Measurements from ENCODE around the gene EDIL3. TPM values are rescaled to one million over a fixed set of nuclear protein-coding genes. Genes with fewer than 3 reads are reported as not detected.

The EDIL3 gene
- total RNA-seq, 6 donors from 2014 or later: 14.7 to 40.1 (median 17.7) TPM

- 70 to 80% methylated on average over 1 of the region's 1 CpG for WGBS, 2 donors
- H3K9me3 ChIP-seq: no peaks in the 10 kb centered on the region
- ATAC-seq (ENCODE audit: low FRiP score in 2 of 2) (no peak), DNase-seq (no peak)
- TF ChIP-seq POLR2AphosphoS5 (IDR thresholded peaks at IDR 0.05) (no peak), POLR2A (IDR thresholded peaks at IDR 0.05) (no peak), EP300 (IDR thresholded peaks at IDR 0.05) (no peak), CTCF (IDR thresholded peaks at IDR 0.05) (no peak)
- H3K36me3 ChIP-seq: no peaks in the 10 kb centered on the region
- no peaks in the 10 kb centered on the region for H3K27me3 ChIP-seq
- no peaks in the 10 kb centered on the region for H3K4me1 ChIP-seq
- H3K4me3 ChIP-seq: no peak overlapping the region
- H3K27ac ChIP-seq: no peak overlapping the region
These were observed 471.1 kb downstream of the EDIL3 start for GRCh38 chr5:83913593-83913992.

GRCh38 chr5:83911367-83911919 is 473.2 kb downstream of the EDIL3 start:
- TF ChIP-seq POLR2A (IDR thresholded peaks at IDR 0.05) (no peak), CTCF (IDR thresholded peaks at IDR 0.05) (no peak), POLR2AphosphoS5 (IDR thresholded peaks at IDR 0.05) (no peak), EP300 (IDR thresholded peaks at IDR 0.05) (no peak)

GRCh38 chr5:83900306-83900705 is 484.4 kb downstream of the EDIL3 start:
- WGBS, 2 donors: 67 to 71% methylated on average over 3 of the region's 3 CpGs
- no peak overlapping the region for H3K27ac ChIP-seq
- H3K27me3 ChIP-seq: no peaks in the 10 kb centered on the region
- DNase-seq (no peak), ATAC-seq (ENCODE audit: low FRiP score in 2 of 2) (no peak)
- no peaks in the 10 kb centered on the region for H3K9me3 ChIP-seq
- H3K4me3 ChIP-seq: no peak overlapping the region
- no peaks in the 10 kb centered on the region for H3K36me3 ChIP-seq
- H3K4me1 ChIP-seq: no peaks in the 10 kb centered on the region
- TF ChIP-seq CTCF (IDR thresholded peaks at IDR 0.05): no peak
- no peak for TF ChIP-seq EP300 (IDR thresholded peaks at IDR 0.05)
- no peak for TF ChIP-seq POLR2AphosphoS5 (IDR thresholded peaks at IDR 0.05)
- no peak for TF ChIP-seq POLR2A (IDR thresholded peaks at IDR 0.05)

More at GRCh38 chr5:83911367-83911919, 473.2 kb downstream of the EDIL3 start:
- Histone ChIP-seq H3K27ac (no peak overlapping the region), H3K36me3 (no peaks in the 10 kb centered on the region), H3K9me3 (no peaks in the 10 kb centered on the region), H3K27me3 (no peaks in the 10 kb centered on the region), H3K4me1 (no peaks in the 10 kb centered on the region), H3K4me3 (no peak overlapping the region)
- 70 to 76% methylated on average over 2 of the region's 2 CpGs for WGBS, 2 donors
- DNase-seq (no peak), ATAC-seq (ENCODE audit: low FRiP score in 2 of 2) (no peak)

- TF ChIP-seq EP300 (IDR thresholded peaks at IDR 0.05) (no peak), POLR2AphosphoS5 (IDR thresholded peaks at IDR 0.05) (no peak), CTCF (IDR thresholded peaks at IDR 0.05) (no peak), POLR2A (IDR thresholded peaks at IDR 0.05) (no peak)
- WGBS, 2 donors: 72 to 78% methylated on average over 2 of the region's 2 CpGs
- Histone ChIP-seq H3K4me3 (no peak overlapping the region), H3K27me3 (no peaks in the 10 kb centered on the region), H3K4me1 (no peaks in the 10 kb centered on the region), H3K9me3 (no peaks in the 10 kb centered on the region), H3K27ac (no peak overlapping the region), H3K36me3 (no peaks in the 10 kb centered on the region)
- ATAC-seq (ENCODE audit: low FRiP score in 2 of 2) (no peak), DNase-seq (no peak)
These were observed 485.2 kb downstream of the EDIL3 start for GRCh38 chr5:83899326-83899970.

- 90 to 94% methylated on average over 2 of the region's 2 CpGs for WGBS, 2 donors
- H3K27ac ChIP-seq: no peak overlapping the region
- no peaks in the 10 kb centered on the region for H3K27me3 ChIP-seq
- TF ChIP-seq CTCF (IDR thresholded peaks at IDR 0.05): no peak
- no peak for TF ChIP-seq EP300 (IDR thresholded peaks at IDR 0.05)
- no peak for TF ChIP-seq POLR2A (IDR thresholded peaks at IDR 0.05)
- no peak for TF ChIP-seq POLR2AphosphoS5 (IDR thresholded peaks at IDR 0.05)
- no peaks in the 10 kb centered on the region for H3K4me1 ChIP-seq
- H3K9me3 ChIP-seq: no peaks in the 10 kb centered on the region
- H3K4me3 ChIP-seq: no peak overlapping the region
- ATAC-seq (ENCODE audit: low FRiP score in 2 of 2) (no peak), DNase-seq (no peak)
- no peaks in the 10 kb centered on the region for H3K36me3 ChIP-seq
These were observed 488.8 kb downstream of the EDIL3 start for GRCh38 chr5:83895860-83896259.

All from upper lobe of left lung (tissue), 6 donors.